ENCODE measurements around the gene LGR6. TPM values are rescaled to one million over a fixed set of nuclear protein-coding genes. Genes with fewer than 3 reads are reported as not detected.

The LGR6 gene
- total RNA-seq, 1 donor from 2014 or later: not detected

GRCh38 chr1:202197653-202198365, 4.2 kb downstream of the LGR6 start:
- DNase-seq (ENCODE audit: extremely low read depth, low read depth, low spot score): no peak

- DNase-seq (ENCODE audit: extremely low read depth, low read depth, low spot score): no peak
These were observed 4.7 kb downstream of the LGR6 start for GRCh38 chr1:202198366-202198724.

DNA sequence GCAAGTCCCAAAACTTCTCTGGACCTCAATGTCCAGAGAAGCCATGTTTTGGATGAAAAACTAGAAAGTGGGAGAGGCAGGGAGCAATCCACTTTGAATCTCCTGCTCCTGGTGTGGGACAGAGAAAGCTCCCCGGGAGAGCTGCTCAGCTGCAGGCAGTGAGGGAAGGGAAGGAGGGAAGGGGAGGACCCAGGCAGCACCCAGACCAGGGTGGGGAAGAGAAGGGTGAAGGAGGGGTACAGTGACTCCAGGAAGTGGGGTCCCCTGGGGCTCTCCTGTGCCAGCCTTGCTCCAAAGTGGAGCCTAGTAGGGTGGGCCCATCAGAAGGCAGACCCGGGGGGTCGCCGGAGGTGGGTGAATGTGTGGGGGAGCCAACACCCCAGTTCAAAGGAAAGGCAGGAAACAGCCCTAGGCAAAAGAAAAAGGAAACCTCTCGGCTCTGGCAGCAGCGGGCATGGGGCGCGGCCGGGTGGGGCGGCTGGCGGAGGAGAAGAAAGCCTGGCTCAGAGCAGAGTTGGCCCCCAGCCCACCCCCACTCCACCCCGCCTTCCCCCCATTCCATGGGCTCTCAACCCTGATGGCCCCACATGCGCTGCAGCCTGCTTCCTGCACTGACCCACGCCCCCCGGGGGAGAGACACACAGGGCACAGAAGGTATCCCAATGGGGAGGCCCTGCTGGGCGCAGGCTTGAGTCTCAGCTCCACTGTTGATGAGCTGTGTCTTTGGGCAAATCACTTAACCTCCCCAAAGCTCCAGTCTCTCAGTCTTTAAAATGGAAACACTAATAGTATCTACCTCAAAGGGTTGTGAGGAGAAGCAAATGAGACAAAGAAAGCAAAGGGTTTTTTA, 5.7 kb downstream of the LGR6 start:
- DNase-seq (ENCODE audit: extremely low read depth, low read depth, low spot score): no peak

- DNase-seq (ENCODE audit: extremely low read depth, low read depth, low spot score): no peak
These were observed 6.5 kb downstream of the LGR6 start for GRCh38 chr1:202200112-202200548.

DNA sequence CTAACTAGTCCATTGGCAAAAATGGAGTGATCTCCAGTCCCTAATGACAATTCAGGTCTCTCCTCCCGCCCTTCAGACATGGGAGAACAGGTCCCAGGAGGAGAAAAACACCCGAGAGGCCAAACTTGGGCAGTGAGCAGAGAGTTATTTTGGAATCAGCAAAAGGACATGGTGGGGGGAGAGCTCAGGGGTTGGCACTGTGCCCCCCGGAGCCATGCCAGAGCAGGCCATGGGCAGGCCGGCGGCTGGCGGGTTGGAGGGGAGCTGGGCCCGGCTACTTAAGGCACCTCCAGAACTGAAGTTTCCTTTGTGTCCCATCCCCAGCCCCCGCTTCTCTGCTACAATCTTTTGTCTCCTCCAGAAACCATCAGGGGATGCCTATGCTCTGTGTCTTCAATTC, 7.1 kb downstream of the LGR6 start:
- no peak for DNase-seq (ENCODE audit: extremely low read depth, low read depth, low spot score)

GRCh38 chr1:202201266-202201665, 7.7 kb downstream of the LGR6 start:
- DNase-seq (ENCODE audit: extremely low read depth, low read depth, low spot score): no peak

GRCh38 chr1:202201971-202202370, 8.4 kb downstream of the LGR6 start:
- DNase-seq (ENCODE audit: extremely low read depth, low read depth, low spot score): no peak

DNA sequence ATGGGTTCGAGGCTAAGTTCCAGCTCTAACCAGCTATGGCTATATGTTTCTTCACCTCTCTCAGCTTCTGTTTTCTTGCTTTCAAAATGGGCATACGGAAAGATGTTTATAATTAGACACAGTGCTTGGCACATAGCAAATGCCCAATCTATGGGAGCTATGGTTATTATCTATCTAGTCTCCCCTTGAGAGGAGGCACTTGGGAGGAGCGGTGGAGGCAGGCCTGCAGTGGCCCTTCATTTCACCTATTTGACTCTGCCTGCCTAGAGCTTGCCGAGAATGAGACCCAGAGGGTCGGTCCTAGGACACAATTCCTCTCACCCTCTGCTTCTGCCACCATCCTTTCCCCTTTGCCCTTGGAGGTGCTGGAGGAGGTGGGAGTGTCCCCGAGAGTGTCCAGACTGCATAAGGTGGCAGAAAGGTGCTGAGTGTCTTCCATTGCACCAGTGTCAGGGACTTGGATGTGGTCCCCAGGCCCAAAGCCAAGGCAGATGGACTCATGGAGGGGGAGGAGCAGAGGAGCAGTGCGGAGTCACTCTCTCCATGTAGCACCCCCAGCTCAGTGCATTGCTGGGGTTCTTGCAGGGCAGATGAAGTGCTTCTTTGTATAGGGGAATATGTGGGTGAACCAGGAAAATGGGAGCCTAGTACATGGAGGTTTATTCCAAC, 9.0 kb downstream of the LGR6 start:
- DNase-seq (ENCODE audit: extremely low read depth, low read depth, low spot score): no peak

DNA sequence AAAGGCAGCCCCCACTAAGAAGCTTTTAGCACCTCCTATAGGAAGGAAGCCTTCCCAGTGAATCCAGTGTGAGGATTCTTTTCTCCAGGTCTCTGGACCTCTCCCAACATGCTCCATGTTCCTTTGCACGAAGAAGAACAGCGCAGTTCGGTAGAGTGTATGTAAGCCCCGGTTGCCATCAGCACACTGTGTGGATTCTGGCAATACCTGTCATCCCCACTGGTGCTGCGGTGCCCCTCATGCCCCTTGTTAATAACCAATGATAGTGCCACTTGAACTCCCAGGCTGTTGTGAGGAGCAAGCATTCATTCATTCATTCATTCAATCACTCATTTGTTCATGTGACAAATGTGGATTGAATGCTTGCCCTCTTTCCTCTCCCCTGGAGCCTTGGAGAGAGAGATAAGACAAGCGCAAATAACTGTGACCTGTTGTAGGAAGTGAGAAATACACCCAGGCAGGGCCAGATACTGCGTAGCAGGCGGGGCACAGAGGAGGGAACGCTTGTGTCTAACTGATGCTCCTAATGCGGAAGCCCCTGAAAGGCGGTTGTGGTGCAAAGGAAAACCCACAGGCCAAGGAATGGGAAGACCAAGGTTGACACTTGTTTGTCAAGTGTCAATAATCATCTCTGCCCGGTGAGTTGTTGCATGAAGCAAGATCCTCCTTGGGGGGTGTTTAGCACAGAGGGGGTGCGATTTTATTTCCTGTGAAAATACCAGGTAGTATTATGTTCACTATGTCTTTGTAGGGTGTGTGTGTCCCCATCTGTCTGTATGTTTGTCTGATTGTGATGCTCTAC, 9.8 kb downstream of the LGR6 start:
- no peak for DNase-seq (ENCODE audit: extremely low read depth, low read depth, low spot score)

GRCh38 chr1:202204065-202204464, 10.5 kb downstream of the LGR6 start:
- no peak for DNase-seq (ENCODE audit: extremely low read depth, low read depth, low spot score)

- DNase-seq (ENCODE audit: extremely low read depth, low read depth, low spot score): no peak
These were observed 12.1 kb downstream of the LGR6 start for GRCh38 chr1:202205523-202206190.

GRCh38 chr1:202207292-202207691, 13.7 kb downstream of the LGR6 start:
- peak; percentile 10 for DNase-seq (ENCODE audit: extremely low read depth, low read depth, low spot score)

- no peak for DNase-seq (ENCODE audit: extremely low read depth, low read depth, low spot score)
These were observed 14.8 kb downstream of the LGR6 start for GRCh38 chr1:202208351-202208857.

DNA sequence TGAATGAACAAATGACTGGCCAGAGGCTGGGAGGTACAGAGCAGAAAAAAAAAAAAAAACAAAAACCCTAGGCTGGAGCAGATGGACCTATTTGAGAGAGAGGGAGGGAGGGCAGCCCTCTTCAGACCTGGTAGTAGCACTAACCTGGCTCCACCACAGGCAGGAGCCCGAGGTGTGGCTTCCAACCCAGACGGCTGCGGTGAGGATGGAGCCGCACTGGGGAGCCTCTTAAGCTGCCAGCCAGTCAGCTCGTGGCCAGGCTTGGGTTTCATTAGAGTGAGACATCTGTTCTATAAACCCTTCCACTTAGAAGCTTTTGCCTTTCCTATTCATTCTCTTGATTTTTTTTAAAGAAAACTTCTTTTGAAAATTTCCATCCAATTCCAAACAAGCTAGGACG, 16.8 kb downstream of the LGR6 start:
- DNase-seq (ENCODE audit: extremely low read depth, low read depth, low spot score): no peak

- no peak for DNase-seq (ENCODE audit: extremely low read depth, low read depth, low spot score)
These were observed 17.4 kb downstream of the LGR6 start for GRCh38 chr1:202210969-202211368.

DNA sequence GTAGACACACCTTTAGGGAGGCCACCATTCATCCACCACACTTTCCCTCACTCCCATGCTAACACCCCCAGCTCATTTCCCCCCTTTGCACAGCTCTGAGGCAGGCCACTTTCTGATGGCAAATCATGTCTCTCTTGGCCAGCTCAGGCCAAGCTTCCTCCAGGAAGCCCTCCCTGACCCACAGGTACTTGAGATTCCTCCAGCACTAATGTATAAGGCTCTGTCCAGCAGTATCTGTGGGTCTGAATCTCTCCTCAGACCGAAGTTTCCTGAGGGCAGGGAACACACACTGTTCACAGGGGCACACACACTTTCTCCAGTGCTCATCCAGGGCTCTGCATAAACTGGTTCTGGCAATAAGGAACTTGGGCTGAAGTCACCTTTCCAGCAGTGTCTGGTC, 19.2 kb downstream of the LGR6 start:
- DNase-seq (ENCODE audit: extremely low read depth, low read depth, low spot score): no peak

- no peak for DNase-seq (ENCODE audit: extremely low read depth, low read depth, low spot score)
These were observed 19.9 kb downstream of the LGR6 start for GRCh38 chr1:202213361-202214088.

DNA sequence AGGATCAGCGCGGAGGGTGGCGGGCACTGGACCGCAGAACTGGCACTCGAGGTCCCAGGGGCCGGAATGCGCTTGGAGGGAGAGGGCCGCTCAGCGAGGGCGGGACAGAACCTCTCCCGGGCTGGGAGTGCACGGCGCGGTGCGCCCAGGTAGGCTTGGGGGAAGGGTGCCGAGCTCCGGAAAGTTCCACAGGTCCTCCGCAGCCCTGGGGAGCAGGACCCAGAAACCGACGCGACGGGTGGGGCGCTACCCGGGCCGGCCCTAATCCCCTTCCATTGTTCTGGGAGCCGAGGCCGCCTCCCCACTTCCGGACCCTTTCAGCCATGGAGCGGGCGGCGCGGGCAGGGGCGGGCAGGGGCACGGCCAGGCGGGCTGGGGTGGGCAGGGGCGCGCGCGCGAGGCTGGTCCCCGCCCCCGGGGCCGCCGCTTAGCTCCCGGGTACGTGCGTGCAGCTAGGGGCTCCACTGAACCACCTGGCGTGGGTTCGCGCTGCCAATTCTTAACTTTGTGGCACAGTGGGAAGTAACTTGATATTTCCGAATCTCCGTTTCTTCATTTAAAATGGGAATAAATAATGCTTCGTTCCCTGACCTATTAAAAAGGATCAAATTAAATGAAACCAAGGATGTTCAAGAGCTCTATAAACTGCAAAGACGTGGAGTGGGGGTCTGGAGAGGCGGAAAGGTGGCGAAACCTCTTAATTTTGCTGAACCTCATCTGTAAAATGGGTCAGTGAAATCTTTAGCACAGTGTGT, 20.7 kb downstream of the LGR6 start:
- no peak for DNase-seq (ENCODE audit: extremely low read depth, low read depth, low spot score)

Data from glomerular endothelial cell (primary cell).